SU-DHL-6 (cell line): ENCODE measurements around the gene EMX1.

Source experiments
- H2AFZ ChIP-seq: fragments of 200-600 bp; sonication (generic); 2 replicates; pipeline ENCODE4 v1.6.1; 2014; ENCODE audit warnings: low read depth, mild to moderate bottlenecking, moderate library complexity, mixed read lengths, antibody characterized with exemption, low read length; ENCODE audit not compliant: severe bottlenecking
- H3F3A ChIP-seq: fragments of 200-600 bp; shearing (Covaris generic); 2 replicates; pipeline ENCODE4 v1.6.0; 2016; ENCODE audit warnings: antibody characterized with exemption, mild to moderate bottlenecking; ENCODE audit not compliant: insufficient read depth
- H3K27ac ChIP-seq: fragments of 200-600 bp; sonication (generic); 2 replicates; pipeline ENCODE4 v1.5.1; 2016; ENCODE audit warnings: low read depth, mild to moderate bottlenecking, low read length, moderate library complexity, mixed read lengths
- H3K27me3 ChIP-seq: fragments of 200-600 bp; sonication (generic), shearing (Covaris generic); 2 replicates; pipeline ENCODE4 v1.6.0; 2014; ENCODE audit warnings: mild to moderate bottlenecking, low read length
- H3K36me3 ChIP-seq: fragments of 200-600 bp; sonication (generic); 2 replicates; pipeline ENCODE4 v1.6.1; 2014; ENCODE audit warnings: mild to moderate bottlenecking, low read length, mixed read lengths
- H3K4me2 ChIP-seq: fragments of 300-600, 200-600 bp; shearing (Covaris generic), sonication (generic); 2 replicates; pipeline ENCODE4 v1.6.0; 2014; ENCODE audit warnings: low read length, low read depth, mild to moderate bottlenecking; ENCODE audit not compliant: poor library complexity, severe bottlenecking
- H3K4me3 ChIP-seq: fragments of 200-600 bp; sonication (generic); 2 replicates; pipeline ENCODE4 v1.5.1; 2014; ENCODE audit warnings: antibody characterized with exemption, low read length, mild to moderate bottlenecking, mixed read lengths; ENCODE audit not compliant: insufficient read depth, poor library complexity, severe bottlenecking
- H3K79me2 ChIP-seq: fragments of 200-600 bp; sonication (generic); 2 replicates; pipeline ENCODE4 v1.6.1; 2014; ENCODE audit warnings: mild to moderate bottlenecking, low read length, moderate library complexity; ENCODE audit not compliant: insufficient read depth
- H3K9ac ChIP-seq: fragments of 200-600 bp; sonication (generic); 2 replicates; pipeline ENCODE4 v1.7.0; 2014; ENCODE audit warnings: mild to moderate bottlenecking, low read length
- H3K9me2 ChIP-seq: fragments of 200-600 bp; sonication (generic); replicated peaks from 2 replicates; pipeline ENCODE4 v1.6.1; 2014; ENCODE audit warnings: low read length; ENCODE audit not compliant: insufficient read depth
- H3K9me3 ChIP-seq: fragments of 200-600 bp; sonication (generic); 2 replicates; pipeline ENCODE4 v1.6.1; 2014; ENCODE audit warnings: low read length, mixed read lengths; ENCODE audit not compliant: insufficient read depth
- H4K20me1 ChIP-seq: fragments of 200-600 bp; sonication (generic); 2 replicates; pipeline ENCODE4 v1.6.1; 2014; ENCODE audit warnings: low read depth, mild to moderate bottlenecking, antibody characterized with exemption, low read length, moderate library complexity, mixed read lengths
- EZH2phosphoT487 ChIP-seq: fragments of 200-600 bp; sonication (generic), shearing (Covaris generic); conservative IDR thresholded peaks from 2 replicates; pipeline ENCODE4 v1.6.1; 2018; ENCODE audit warnings: mild to moderate bottlenecking, antibody characterized with exemption, low read length, moderate library complexity, mixed read lengths
- TF ChIP-seq, protein P1 (sequence below): fragments of 200-600 bp; sonication (generic); IDR thresholded peaks from one replicate; pipeline ENCODE4 v1.5.1; 2017; ENCODE audit warnings: antibody characterized with exemption, mild to moderate bottlenecking, low read length, moderate library complexity; ENCODE audit not compliant: insufficient read depth, poor library complexity, severe bottlenecking

Gene EMX1

DNA sequence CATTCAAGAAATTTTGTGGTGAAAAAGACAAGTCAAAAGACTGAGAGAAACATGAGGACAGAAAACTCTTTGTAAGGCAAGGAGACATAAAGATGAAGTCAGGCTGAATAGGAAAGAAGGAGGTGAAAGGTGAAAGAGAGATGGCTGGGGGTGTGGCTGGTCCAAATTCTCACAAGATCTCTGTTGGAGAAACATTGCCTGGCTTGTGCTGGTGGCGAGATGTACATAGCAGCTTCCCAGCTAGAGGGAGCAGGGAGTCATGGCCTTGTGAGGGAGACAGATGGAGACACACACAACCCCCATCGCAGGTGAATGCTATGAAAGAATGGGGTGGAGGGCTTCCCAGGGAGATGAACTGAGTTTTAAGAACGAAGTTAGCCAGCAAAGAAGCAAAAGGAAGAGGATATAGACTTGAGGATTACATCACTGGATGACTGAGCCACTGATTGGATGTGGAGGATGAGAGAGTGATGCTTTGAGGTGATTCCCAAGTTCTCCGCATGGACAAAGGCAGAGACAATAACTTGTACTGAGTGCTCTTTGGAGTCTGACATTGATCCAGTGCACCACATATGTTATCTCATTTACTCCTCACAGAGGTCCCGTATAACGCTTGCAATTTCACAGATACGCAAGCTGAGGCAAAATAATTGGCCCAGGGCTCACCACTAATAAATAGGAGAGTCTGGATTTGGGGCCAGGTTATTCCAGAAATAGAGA lies 3.7 kb upstream of the EMX1 start:
- no peak overlapping the region for H3K4me3 ChIP-seq
- H3F3A ChIP-seq, result no peaks in the 10 kb centered on the region
- H4K20me1 ChIP-seq, result no peaks in the 10 kb centered on the region
- no peaks in the 10 kb centered on the region for H3K36me3 ChIP-seq
- no peaks in the 10 kb centered on the region for H3K9me3 ChIP-seq
- no peak overlapping the region for H2AFZ ChIP-seq
- no peaks in the 10 kb centered on the region for H3K9me2 ChIP-seq
- no peaks in the 10 kb centered on the region for H3K79me2 ChIP-seq
- no peak overlapping the region for H3K9ac ChIP-seq
- TF ChIP-seq EZH2phosphoT487, result no peak
- TF ChIP-seq, protein P1, sequence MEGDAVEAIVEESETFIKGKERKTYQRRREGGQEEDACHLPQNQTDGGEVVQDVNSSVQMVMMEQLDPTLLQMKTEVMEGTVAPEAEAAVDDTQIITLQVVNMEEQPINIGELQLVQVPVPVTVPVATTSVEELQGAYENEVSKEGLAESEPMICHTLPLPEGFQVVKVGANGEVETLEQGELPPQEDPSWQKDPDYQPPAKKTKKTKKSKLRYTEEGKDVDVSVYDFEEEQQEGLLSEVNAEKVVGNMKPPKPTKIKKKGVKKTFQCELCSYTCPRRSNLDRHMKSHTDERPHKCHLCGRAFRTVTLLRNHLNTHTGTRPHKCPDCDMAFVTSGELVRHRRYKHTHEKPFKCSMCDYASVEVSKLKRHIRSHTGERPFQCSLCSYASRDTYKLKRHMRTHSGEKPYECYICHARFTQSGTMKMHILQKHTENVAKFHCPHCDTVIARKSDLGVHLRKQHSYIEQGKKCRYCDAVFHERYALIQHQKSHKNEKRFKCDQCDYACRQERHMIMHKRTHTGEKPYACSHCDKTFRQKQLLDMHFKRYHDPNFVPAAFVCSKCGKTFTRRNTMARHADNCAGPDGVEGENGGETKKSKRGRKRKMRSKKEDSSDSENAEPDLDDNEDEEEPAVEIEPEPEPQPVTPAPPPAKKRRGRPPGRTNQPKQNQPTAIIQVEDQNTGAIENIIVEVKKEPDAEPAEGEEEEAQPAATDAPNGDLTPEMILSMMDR, result no peak
- H3K4me2 ChIP-seq, result no peak overlapping the region
- H3K27ac ChIP-seq, result no peak overlapping the region
- no peaks in the 10 kb centered on the region for H3K27me3 ChIP-seq

DNA sequence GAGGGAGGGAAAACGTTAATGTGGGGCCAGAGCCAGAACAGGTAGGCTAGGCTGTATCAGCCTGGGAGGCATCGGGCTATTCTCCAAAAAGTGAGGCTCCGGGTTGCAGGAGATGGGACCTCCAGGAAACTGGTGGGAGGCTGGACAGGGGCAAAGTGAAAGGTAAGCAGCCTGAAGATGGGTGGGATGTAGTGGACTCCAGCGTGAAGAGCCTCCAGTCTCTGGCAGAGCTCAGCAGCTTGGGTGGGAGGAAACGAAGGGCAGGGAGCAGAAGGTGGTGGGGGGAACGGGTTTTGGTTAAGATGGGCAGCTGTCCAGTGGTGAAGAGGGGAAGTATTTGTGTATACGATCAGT lies 3.1 kb upstream of the EMX1 start:
- Histone ChIP-seq H3K36me3 (no peaks in the 10 kb centered on the region), H3F3A (no peaks in the 10 kb centered on the region), H3K9me2 (no peaks in the 10 kb centered on the region), H3K9ac (no peak overlapping the region), H3K4me2 (no peak overlapping the region), H2AFZ (no peak overlapping the region), H3K79me2 (no peaks in the 10 kb centered on the region), H4K20me1 (no peaks in the 10 kb centered on the region), H3K9me3 (no peaks in the 10 kb centered on the region), H3K27ac (no peak overlapping the region), H3K4me3 (no peak overlapping the region), H3K27me3 (no peaks in the 10 kb centered on the region)
- TF ChIP-seq, protein P1, result no peak
- no peak for TF ChIP-seq EZH2phosphoT487

DNA sequence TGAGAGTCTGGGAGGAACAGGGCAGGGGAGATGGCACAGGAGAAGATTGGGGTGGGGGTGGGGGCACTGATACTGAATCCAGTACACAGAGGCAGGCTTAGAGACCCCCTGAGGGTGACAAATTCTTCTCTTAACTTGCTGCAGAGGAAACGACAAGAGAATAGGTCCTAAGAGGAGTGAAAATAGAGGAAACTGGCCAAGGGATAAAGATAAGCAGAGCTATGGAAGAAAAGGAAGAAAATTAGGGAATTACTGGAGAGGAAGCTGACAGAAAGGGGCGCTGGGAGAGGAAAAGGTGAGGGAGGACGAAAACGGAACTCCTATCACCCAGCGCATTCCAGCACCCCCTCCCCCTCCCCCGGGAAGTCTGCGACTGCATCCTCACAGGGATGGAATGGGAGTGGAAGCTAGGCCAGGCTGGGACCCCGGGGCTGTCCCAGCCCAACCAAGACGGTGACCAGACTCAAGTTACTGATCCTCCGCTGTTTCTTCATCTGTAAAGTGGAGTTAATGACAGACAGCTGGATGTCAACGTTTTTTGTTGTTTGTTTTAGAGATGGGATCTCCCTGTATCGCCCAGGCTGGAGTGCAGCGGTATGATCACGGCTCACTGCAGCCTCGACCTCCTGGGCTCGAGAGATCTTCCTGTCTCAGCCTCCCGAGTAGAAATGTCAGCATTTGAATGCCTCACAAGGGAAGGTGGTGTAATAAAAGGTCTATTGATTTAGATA lies 2.6 kb upstream of the EMX1 start:
- Histone ChIP-seq H3K36me3 (no peaks in the 10 kb centered on the region), H3K4me3 (no peak overlapping the region), H3K27ac (no peak overlapping the region), H3F3A (no peaks in the 10 kb centered on the region), H3K9me2 (no peaks in the 10 kb centered on the region), H3K9ac (no peak overlapping the region), H3K27me3 (no peaks in the 10 kb centered on the region), H3K9me3 (no peaks in the 10 kb centered on the region), H3K4me2 (no peak overlapping the region), H3K79me2 (no peaks in the 10 kb centered on the region), H4K20me1 (no peaks in the 10 kb centered on the region), H2AFZ (no peak overlapping the region)
- TF ChIP-seq, protein P1, result no peak
- TF ChIP-seq EZH2phosphoT487, result no peak
